Right lobe of liver (tissue), 4 donors: ENCODE data around the gene INPP5D.

Experiments used
- POLR2A ChIP-seq: fragments of 450-650 bp; IDR thresholded peaks from one replicate; pipeline ENCODE4 v1.6.1; 2017; ENCODE audit warnings: antibody characterized with exemption, mild to moderate bottlenecking
- TF ChIP-seq, protein P1 (sequence below), 4 donors: fragments of 200-600 bp in 3 of 4; fragments of 450-650 bp in 1 of 4; IDR thresholded peaks; one replicate each; pipeline versions ENCODE4 v1.5.1 to v1.8.0; 2016 to 2022; ENCODE audit warnings: antibody characterized with exemption in 4 of 4, mild to moderate bottlenecking in 2 of 4
- donor health status: DM: no; HTN: no; CAD: no.
- donor health status: DM: no; HTN: no; CAD: no.
- donor health status: DM: no; HTN: yes; CAD: no.

GRCh38 chr2:233082222-233082930 is 22.2 kb downstream of the INPP5D start:
- TF ChIP-seq, protein P1, sequence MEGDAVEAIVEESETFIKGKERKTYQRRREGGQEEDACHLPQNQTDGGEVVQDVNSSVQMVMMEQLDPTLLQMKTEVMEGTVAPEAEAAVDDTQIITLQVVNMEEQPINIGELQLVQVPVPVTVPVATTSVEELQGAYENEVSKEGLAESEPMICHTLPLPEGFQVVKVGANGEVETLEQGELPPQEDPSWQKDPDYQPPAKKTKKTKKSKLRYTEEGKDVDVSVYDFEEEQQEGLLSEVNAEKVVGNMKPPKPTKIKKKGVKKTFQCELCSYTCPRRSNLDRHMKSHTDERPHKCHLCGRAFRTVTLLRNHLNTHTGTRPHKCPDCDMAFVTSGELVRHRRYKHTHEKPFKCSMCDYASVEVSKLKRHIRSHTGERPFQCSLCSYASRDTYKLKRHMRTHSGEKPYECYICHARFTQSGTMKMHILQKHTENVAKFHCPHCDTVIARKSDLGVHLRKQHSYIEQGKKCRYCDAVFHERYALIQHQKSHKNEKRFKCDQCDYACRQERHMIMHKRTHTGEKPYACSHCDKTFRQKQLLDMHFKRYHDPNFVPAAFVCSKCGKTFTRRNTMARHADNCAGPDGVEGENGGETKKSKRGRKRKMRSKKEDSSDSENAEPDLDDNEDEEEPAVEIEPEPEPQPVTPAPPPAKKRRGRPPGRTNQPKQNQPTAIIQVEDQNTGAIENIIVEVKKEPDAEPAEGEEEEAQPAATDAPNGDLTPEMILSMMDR (IDR thresholded peaks at IDR 0.05): no peak
- no peak for TF ChIP-seq POLR2A
